ENCODE data around the gene SEMA6C. TPM values are rescaled to one million over a fixed set of nuclear protein-coding genes. Genes with fewer than 3 reads are reported as not detected.

The SEMA6C gene
- total and polyA plus RNA-seq, 2 of the 13 experiments (the other 11 are each of a cell fraction or from before 2014, with no cell fraction given): 1.4 to 2.9 TPM

- TF ChIP-seq FIP1L1 (IDR thresholded peaks at IDR 0.05; ENCODE audit: borderline replicate concordance, insufficient read depth, low read depth, low read length) (no peak), PHF5A (CRISPR knock-in tag; IDR thresholded peaks at IDR 0.05; ENCODE audit: low read depth, unreplicated experiment) (no peak), HMG20B (CRISPR knock-in tag; conservative IDR thresholded peaks at IDR 0.05) (peak; percentile 29; the same call in 1 of the 2 replicates), ZNF34 (CRISPR knock-in tag; IDR thresholded peaks at IDR 0.05; ENCODE audit: borderline replicate concordance) (no peak), ZNF558 (CRISPR knock-in tag; IDR thresholded peaks at IDR 0.05; ENCODE audit: borderline replicate concordance) (peak; percentile 62; the same call in 1 of the 2 replicates), HINFP (CRISPR knock-in tag; IDR thresholded peaks at IDR 0.05; ENCODE audit: low read depth) (0 out of 2 replicates have a peak, but pooled peaks have one; percentile 28), ZFX (CRISPR knock-in tag; IDR thresholded peaks at IDR 0.05; ENCODE audit: low read depth) (peak; percentile 77), STAT6 (CRISPR knock-in tag; IDR thresholded peaks at IDR 0.05; ENCODE audit: borderline replicate concordance) (no peak; the same call in 1 of the 2 replicates), HNF1A (IDR thresholded peaks at IDR 0.05; ENCODE audit: low read depth) (no peak), HNF1A (CRISPR knock-in tag; IDR thresholded peaks at IDR 0.05; ENCODE audit: borderline replicate concordance) (no peak), ZNF275 (CRISPR knock-in tag; IDR thresholded peaks at IDR 0.05; ENCODE audit: borderline replicate concordance) (0 out of 2 replicates have a peak, but pooled peaks have one; percentile 80), TFDP1 (CRISPR knock-in tag; IDR thresholded peaks at IDR 0.05; ENCODE audit: borderline replicate concordance) (no peak; the same call in 1 of the 2 replicates), NR3C1 (CRISPR knock-in tag; IDR thresholded peaks at IDR 0.05) (no peak), AGO1 (IDR thresholded peaks at IDR 0.05; ENCODE audit: low read depth, low read length, poor library complexity, severe bottlenecking) (no peak), ZMYM2 (CRISPR knock-in tag; IDR thresholded peaks at IDR 0.05) (no peak)
Measured at GRCh38 chr1:151146412-151147131, at the start of gene SEMA6C (continued).
